ENCODE results near the gene CTXN1. TPM values are rescaled to one million over a fixed set of nuclear protein-coding genes. Genes with fewer than 3 reads are reported as not detected.
"Not testable (repeated sequence)": the region's sequence is repeated elsewhere in the genome, so short reads cannot be mapped to it uniquely, and the experiment has no call there.

CTXN1 gene
- polyA plus RNA-seq, 2 donors = 1.4 to 3.0 TPM

GRCh38 chr19:7921302-7921966 lies 4.5 kb downstream of the CTXN1 start:
- H3K4me1 ChIP-seq (ENCODE audit: control insufficient read depth in 2 of 2, insufficient read depth in 2 of 2, low read length in 1 of 2) = peaks cover 15 to 34% of the 10 kb centered on the region in 2 donors
- H3K4me3 ChIP-seq (ENCODE audit: low read depth in 1 of 2, low read length in 2 of 2) = peak overlapping the region; percentile 39 to 41
- WGBS, 2 donors = 42 to 50% methylated on average over 17 of the region's 17 CpGs
- peak overlapping the region; percentile 85 to 91 for H3K27ac ChIP-seq (ENCODE audit: low read depth in 2 of 2, low read length in 1 of 2)
- peaks cover 0 to 14% of the 10 kb centered on the region in 2 donors for H3K36me3 ChIP-seq (ENCODE audit: control insufficient read depth in 2 of 2, insufficient read depth in 2 of 2, low read length in 1 of 2)
- peaks cover 0 to 7% of the 10 kb centered on the region in 2 donors for H3K27me3 ChIP-seq (ENCODE audit: control insufficient read depth in 1 of 2, insufficient read depth in 2 of 2, low read length in 2 of 2)
- peaks cover 0 to 3% of the 10 kb centered on the region in 2 donors for H3K9me3 ChIP-seq (ENCODE audit: control insufficient read depth in 2 of 2, insufficient read depth in 1 of 2, low read depth in 1 of 2, low read length in 1 of 2)

- H3K4me1 ChIP-seq (ENCODE audit: control insufficient read depth in 2 of 2, insufficient read depth in 2 of 2, low read length in 1 of 2) = peaks cover 15 to 37% of the 10 kb centered on the region in 2 donors
- H3K9me3 ChIP-seq (ENCODE audit: control insufficient read depth in 2 of 2, insufficient read depth in 1 of 2, low read depth in 1 of 2, low read length in 1 of 2) = peaks cover 0 to 3% of the 10 kb centered on the region in 2 donors
- H3K4me3 ChIP-seq (ENCODE audit: low read depth in 1 of 2, low read length in 2 of 2) = peak overlapping the region; percentile 45 to 77
- WGBS, 2 donors = 1% methylated on average over 45 to 62 of the region's 62 CpGs
- H3K36me3 ChIP-seq (ENCODE audit: control insufficient read depth in 2 of 2, insufficient read depth in 2 of 2, low read length in 1 of 2) = peaks cover 0 to 14% of the 10 kb centered on the region in 2 donors
- H3K27me3 ChIP-seq (ENCODE audit: control insufficient read depth in 1 of 2, insufficient read depth in 2 of 2, low read length in 2 of 2) = peaks cover 0 to 10% of the 10 kb centered on the region in 2 donors
- peak overlapping the region; percentile 89 to 97 for H3K27ac ChIP-seq (ENCODE audit: low read depth in 2 of 2, low read length in 1 of 2)
Observed at GRCh38 chr19:7920519-7921301, 5.2 kb downstream of the CTXN1 start.

GRCh38 chr19:7919610-7920518 lies 6.1 kb downstream of the CTXN1 start, which contains the start of gene SNAPC2:
Gene SNAPC2, plus strand, starts transcription at chr19:7920338. Its CDS starts 29 bp downstream, at chr19:7920367.
- H3K36me3 ChIP-seq (ENCODE audit: control insufficient read depth in 2 of 2, insufficient read depth in 2 of 2, low read length in 1 of 2) = peaks cover 0 to 14% of the 10 kb centered on the region in 2 donors
- H3K27me3 ChIP-seq (ENCODE audit: control insufficient read depth in 1 of 2, insufficient read depth in 2 of 2, low read length in 2 of 2) = peaks cover 0 to 13% of the 10 kb centered on the region in 2 donors
- WGBS, 2 donors = 6 to 7% methylated on average over 62 of the region's 62 CpGs
- peak within 1 kb of the TSS; percentile 45 to 77 for H3K4me3 ChIP-seq (ENCODE audit: low read depth in 1 of 2, low read length in 2 of 2)
- peaks cover 10 to 39% of the 10 kb centered on the region in 2 donors for H3K4me1 ChIP-seq (ENCODE audit: control insufficient read depth in 2 of 2, insufficient read depth in 2 of 2, low read length in 1 of 2)
- peaks cover 0 to 3% of the 10 kb centered on the region in 2 donors for H3K9me3 ChIP-seq (ENCODE audit: control insufficient read depth in 2 of 2, insufficient read depth in 1 of 2, low read depth in 1 of 2, low read length in 1 of 2)
- peak within 1 kb of the TSS; percentile 89 to 97 for H3K27ac ChIP-seq (ENCODE audit: low read depth in 2 of 2, low read length in 1 of 2)

- H3K9me3 ChIP-seq (ENCODE audit: control insufficient read depth in 2 of 2, insufficient read depth in 1 of 2, low read depth in 1 of 2, low read length in 1 of 2) = peaks cover 0 to 3% of the 10 kb centered on the region in 2 donors
- peaks cover 0 to 14% of the 10 kb centered on the region in 2 donors for H3K36me3 ChIP-seq (ENCODE audit: control insufficient read depth in 2 of 2, insufficient read depth in 2 of 2, low read length in 1 of 2)
- H3K27me3 ChIP-seq (ENCODE audit: control insufficient read depth in 1 of 2, insufficient read depth in 2 of 2, low read length in 2 of 2) = peaks cover 0 to 13% of the 10 kb centered on the region in 2 donors
- H3K4me1 ChIP-seq (ENCODE audit: control insufficient read depth in 2 of 2, insufficient read depth in 2 of 2, low read length in 1 of 2) = peaks cover 10 to 39% of the 10 kb centered on the region in 2 donors
- no peak overlapping the region for H3K27ac ChIP-seq (ENCODE audit: low read depth in 2 of 2, low read length in 1 of 2)
- WGBS, 2 donors = 39 to 45% methylated on average over 42 of the region's 42 CpGs
- no peak overlapping the region for H3K4me3 ChIP-seq (ENCODE audit: low read depth in 1 of 2, low read length in 2 of 2)
Observed at GRCh38 chr19:7918615-7919421, 7.1 kb downstream of the CTXN1 start.

GRCh38 chr19:7918062-7918614 lies 7.8 kb downstream of the CTXN1 start:
- H3K4me3 ChIP-seq (ENCODE audit: low read depth in 1 of 2, low read length in 2 of 2) = peak overlapping the region in 1 of 2 donors; percentile 16
- peaks cover 10 to 39% of the 10 kb centered on the region in 2 donors for H3K4me1 ChIP-seq (ENCODE audit: control insufficient read depth in 2 of 2, insufficient read depth in 2 of 2, low read length in 1 of 2)
- peaks cover 0 to 13% of the 10 kb centered on the region in 2 donors for H3K27me3 ChIP-seq (ENCODE audit: control insufficient read depth in 1 of 2, insufficient read depth in 2 of 2, low read length in 2 of 2)

GRCh38 chr19:7917267-7918061 lies 8.5 kb downstream of the CTXN1 start:
- H3K27ac ChIP-seq (ENCODE audit: low read depth in 2 of 2, low read length in 1 of 2) = peak overlapping the region in 1 of 2 donors; percentile 49
- peaks cover 0 to 15% of the 10 kb centered on the region in 2 donors for H3K36me3 ChIP-seq (ENCODE audit: control insufficient read depth in 2 of 2, insufficient read depth in 2 of 2, low read length in 1 of 2)
- whole genome bisulfite sequencing, 2 donors = 1 to 2% methylated on average over 70 to 71 of the region's 71 CpGs
- peaks cover 0 to 3% of the 10 kb centered on the region in 2 donors for H3K9me3 ChIP-seq (ENCODE audit: control insufficient read depth in 2 of 2, insufficient read depth in 1 of 2, low read depth in 1 of 2, low read length in 1 of 2)
- H3K4me3 ChIP-seq (ENCODE audit: low read depth in 1 of 2, low read length in 2 of 2) = peak overlapping the region; percentile 17 to 24
- H3K4me1 ChIP-seq (ENCODE audit: control insufficient read depth in 2 of 2, insufficient read depth in 2 of 2, low read length in 1 of 2) = peaks cover 10 to 36% of the 10 kb centered on the region in 2 donors
- peaks cover 0 to 13% of the 10 kb centered on the region in 2 donors for H3K27me3 ChIP-seq (ENCODE audit: control insufficient read depth in 1 of 2, insufficient read depth in 2 of 2, low read length in 2 of 2)

More at GRCh38 chr19:7918062-7918614, 7.8 kb downstream of the CTXN1 start:
- WGBS, 2 donors = 25 to 27% methylated on average over 26 to 29 of the region's 29 CpGs
- not testable (repeated sequence) for H3K9me3 ChIP-seq (ENCODE audit: control insufficient read depth in 2 of 2, insufficient read depth in 1 of 2, low read depth in 1 of 2, low read length in 1 of 2)
- H3K36me3 ChIP-seq (ENCODE audit: control insufficient read depth in 2 of 2, insufficient read depth in 2 of 2, low read length in 1 of 2) = peaks cover 0 to 15% of the 10 kb centered on the region in 2 donors
- peak overlapping the region in 1 of 2 donors; percentile 26 for H3K27ac ChIP-seq (ENCODE audit: low read depth in 2 of 2, low read length in 1 of 2)

GRCh38 chr19:7916955-7917266 lies 9.0 kb downstream of the CTXN1 start:
- Histone ChIP-seq H3K27me3 (ENCODE audit: control insufficient read depth in 1 of 2, insufficient read depth in 2 of 2, low read length in 2 of 2) (peaks cover 0 to 13% of the 10 kb centered on the region in 2 donors), H3K9me3 (ENCODE audit: control insufficient read depth in 2 of 2, insufficient read depth in 1 of 2, low read depth in 1 of 2, low read length in 1 of 2) (peaks cover 0 to 3% of the 10 kb centered on the region in 2 donors), H3K36me3 (ENCODE audit: control insufficient read depth in 2 of 2, insufficient read depth in 2 of 2, low read length in 1 of 2) (peaks cover 2 to 14% of the 10 kb centered on the region in 2 donors), H3K4me3 (ENCODE audit: low read depth in 1 of 2, low read length in 2 of 2) (peak overlapping the region; percentile 16 to 24), H3K4me1 (ENCODE audit: control insufficient read depth in 2 of 2, insufficient read depth in 2 of 2, low read length in 1 of 2) (peaks cover 9 to 34% of the 10 kb centered on the region in 2 donors), H3K27ac (ENCODE audit: low read depth in 2 of 2, low read length in 1 of 2) (peak overlapping the region in 1 of 2 donors; percentile 49)
- WGBS, 2 donors = 5 to 7% methylated on average over 12 of the region's 12 CpGs
